HepG2 (cell line): Measurements from ENCODE around the gene DNAAF1. TPM values are rescaled to one million over a fixed set of nuclear protein-coding genes. Genes with fewer than 3 reads are reported as not detected.

Source experiments
- CC2D1A ChIP-seq: sonication (generic); formaldehyde crosslinking; IDR thresholded peaks from 2 replicates; pipeline ENCODE4 v1.8.1; 2023; ENCODE audit warnings: mild to moderate bottlenecking, missing genetic modification reagents
- HIC2 ChIP-seq: sonication (generic); formaldehyde crosslinking; IDR thresholded peaks from 2 replicates; pipeline ENCODE4 v1.9.0; 2022; ENCODE audit warnings: low read depth, missing genetic modification reagents
- HNRNPLL ChIP-seq: fragments of 200-400 bp; formaldehyde crosslinking; IDR thresholded peaks from 2 replicates; pipeline ENCODE4 v1.6.1; 2017; ENCODE audit warnings: mild to moderate bottlenecking, low read depth, low read length; ENCODE audit not compliant: poor library complexity, severe bottlenecking
- NFYB ChIP-seq: sonication (generic); formaldehyde crosslinking; IDR thresholded peaks from 2 replicates; pipeline ENCODE4 v1.4.0; 2020; ENCODE audit warnings: missing genetic modification reagents
- PAX8 ChIP-seq: sonication (generic); formaldehyde crosslinking; IDR thresholded peaks from 2 replicates; pipeline ENCODE4 v1.8.0; 2022; ENCODE audit warnings: mild to moderate bottlenecking, missing genetic modification reagents, borderline replicate concordance
- PHF21A ChIP-seq: sonication (generic); formaldehyde crosslinking; IDR thresholded peaks from 2 replicates; pipeline ENCODE4 v1.5.0; 2020; ENCODE audit warnings: mild to moderate bottlenecking, missing genetic modification reagents
- RELA ChIP-seq: sonication (generic); formaldehyde crosslinking; IDR thresholded peaks from 2 replicates; pipeline ENCODE4 v1.4.0; 2020; ENCODE audit warnings: missing genetic modification reagents
- TBX2 ChIP-seq: sonication (generic); formaldehyde crosslinking; IDR thresholded peaks from 2 replicates; pipeline ENCODE4 v1.5.0; 2020; ENCODE audit warnings: missing genetic modification reagents, mild to moderate bottlenecking, borderline replicate concordance
- TCF7 ChIP-seq: sonication (generic); IDR thresholded peaks from 2 replicates; pipeline ENCODE4 v1.6.1; 2016; ENCODE audit warnings: antibody characterized with exemption, low read depth
- TRIM22 ChIP-seq: fragments of 450-650 bp; IDR thresholded peaks from 2 replicates; pipeline ENCODE4 v1.6.1; 2017
- ZBTB38 ChIP-seq: sonication (generic); formaldehyde crosslinking; IDR thresholded peaks from 2 replicates; pipeline ENCODE4 v1.5.1; 2020; ENCODE audit warnings: mild to moderate bottlenecking, missing genetic modification reagents
- ZBTB40 ChIP-seq, 2 experiments: fragments of 450-650 bp in 1 of 2; sonication (generic) in 1 of 2; formaldehyde crosslinking in 1 of 2; IDR thresholded peaks; 2 replicates each; pipeline versions ENCODE4 v1.6.1 to v1.8.0; 2016 to 2022; ENCODE audit warnings: antibody characterized with exemption in 1 of 2, mild to moderate bottlenecking in 1 of 2, missing genetic modification reagents in 1 of 2
- ZGPAT ChIP-seq: IDR thresholded peaks from 2 replicates; pipeline ENCODE4 v1.6.1; 2016; ENCODE audit warnings: mild to moderate bottlenecking
- ZNF20 ChIP-seq: sonication (generic); formaldehyde crosslinking; IDR thresholded peaks from 2 replicates; pipeline ENCODE4 v1.4.0; 2020; ENCODE audit warnings: mild to moderate bottlenecking, moderate library complexity, missing genetic modification reagents
- ZZZ3 ChIP-seq: sonication (generic); formaldehyde crosslinking; IDR thresholded peaks from 2 replicates; pipeline ENCODE4 v1.4.0; 2020; ENCODE audit warnings: missing genetic modification reagents, mild to moderate bottlenecking, borderline replicate concordance
- polyA plus RNA-seq, 8 experiments: library from polyadenylated mRNA; depleted of rRNA in 3 of 8; stranded (reverse) in 7 of 8; unstranded in 1 of 8; fragments of >200 nt; fragmentation: Illumina TruSeq in 4 of 8; extraction: Trizol in 4 of 8; gene quantifications; 2 replicates each; pipeline versions ENCODE4 v1.2.1 to v1.2.3, GENCODE V29; 2011 to 2016; ENCODE audit warnings: low read depth in 4 of 8, missing spikeins in 1 of 8, mixed read lengths in 1 of 8; ENCODE audit not compliant: insufficient read depth in 1 of 8
- total RNA-seq, 5 experiments: library from RNA; depleted of rRNA; stranded (reverse); fragments of >200 nt; fragmentation: Illumina TruSeq; extraction: Trizol; gene quantifications; 2 replicates each; pipeline ENCODE4 v1.2.3, GENCODE V29; 2016; ENCODE audit warnings: low read depth in 1 of 5

Gene DNAAF1
- total and polyA plus RNA-seq, 2 of the 13 experiments (the other 11 are each of a cell fraction or from before 2014, with no cell fraction given) = 0.04 TPM; not detected in 1

- TF ChIP-seq TCF7 (peak; percentile 96), CC2D1A (CRISPR knock-in tag) (no peak), ZBTB40 (IDR thresholded peaks at IDR 0.05) (no peak), ZBTB40 (CRISPR knock-in tag; IDR thresholded peaks at IDR 0.05) (no peak), RELA (CRISPR knock-in tag) (no peak), ZGPAT (CRISPR knock-in tag) (peak; percentile 47; the same call in 1 of the 2 replicates), HIC2 (CRISPR knock-in tag) (no peak), PAX8 (CRISPR knock-in tag) (no peak), PHF21A (CRISPR knock-in tag) (peak; percentile 87), ZBTB38 (CRISPR knock-in tag) (no peak; the same call in 1 of the 2 replicates), ZNF20 (CRISPR knock-in tag) (no peak), TBX2 (CRISPR knock-in tag) (peak; percentile 71; the same call in 1 of the 2 replicates), NFYB (no peak), ZZZ3 (CRISPR knock-in tag) (no peak; the same call in 1 of the 2 replicates), TRIM22 (no peak), HNRNPLL (no peak)
Observed at GRCh38 chr16:84138824-84139627, 6.1 kb upstream of the DNAAF1 start (continued).
